HG02943 (cell line): ENCODE measurements around the gene MRPL10.

ENCODE experiments used
- ATAC-seq: cut with Tn5 transposase; IDR thresholded peaks from one replicate; pipeline ENCODE4 v1.9.1; 2021; ENCODE audit warnings: mild to moderate bottlenecking, low read depth, moderate library complexity; ENCODE audit not compliant: unreplicated experiment

MRPL10 gene

GRCh38 chr17:47840742-47841487, 9.6 kb upstream of the MRPL10 start, which contains the start of gene SCRN2:
SCRN2 (minus strand) TSS chr17:47841273; CDS start chr17:47840843, 430 bp downstream.
- no peak for ATAC-seq

- no peak for ATAC-seq
Measured at GRCh38 chr17:47840001-47840741, 8.8 kb upstream of the MRPL10 start.

GRCh38 chr17:47839071-47839470, 7.7 kb upstream of the MRPL10 start:
- ATAC-seq = no peak

GRCh38 chr17:47838636-47839035, 7.3 kb upstream of the MRPL10 start:
- no peak for ATAC-seq

GRCh38 chr17:47837401-47838039, 6.2 kb upstream of the MRPL10 start:
- ATAC-seq = no peak

- ATAC-seq = no peak
Measured at GRCh38 chr17:47836601-47837000, 5.3 kb upstream of the MRPL10 start.

GRCh38 chr17:47834756-47835155, 3.4 kb upstream of the MRPL10 start:
- no peak for ATAC-seq

GRCh38 chr17:47831934-47832327, 590 bp upstream of the MRPL10 start:
- ATAC-seq = no peak

- no peak for ATAC-seq
Measured at GRCh38 chr17:47830396-47831002, 842 bp downstream of the MRPL10 start.

- ATAC-seq = no peak
Measured at GRCh38 chr17:47829870-47830269, 1.5 kb downstream of the MRPL10 start.

GRCh38 chr17:47823519-47823918, 7.8 kb downstream of the MRPL10 start:
- ATAC-seq = no peak

GRCh38 chr17:47822785-47823184, 8.6 kb downstream of the MRPL10 start:
- no peak for ATAC-seq

- ATAC-seq = no peak
Measured at GRCh38 chr17:47821424-47822391, 9.6 kb downstream of the MRPL10 start, which contains the start of gene OSBPL7. OSBPL7 (minus strand) TSS chr17:47821794; CDS start chr17:47820278, 1,516 bp downstream.

- no peak for ATAC-seq
Measured at GRCh38 chr17:47821031-47821423, 10.3 kb downstream of the MRPL10 start.

- no peak for ATAC-seq
Measured at GRCh38 chr17:47820033-47820789, 11.1 kb downstream of the MRPL10 start.

GRCh38 chr17:47819475-47819874, 11.9 kb downstream of the MRPL10 start:
- no peak for ATAC-seq

- no peak for ATAC-seq
Measured at GRCh38 chr17:47818002-47818695, 13.2 kb downstream of the MRPL10 start.

- no peak for ATAC-seq
Measured at GRCh38 chr17:47816947-47817346, 14.4 kb downstream of the MRPL10 start.
